ENCODE results near the gene AKR1C8. TPM values are rescaled to one million over a fixed set of nuclear protein-coding genes. Genes with fewer than 3 reads are reported as not detected.

The AKR1C8 gene
- total and polyA plus RNA-seq, 2 experiments from 2014 or later = not detected

- Histone ChIP-seq H3K79me2 (ENCODE audit: insufficient read depth) (no peaks in the 10 kb centered on the region), H3K27me3 (replicated peaks; ENCODE audit: insufficient read depth) (no peaks in the 10 kb centered on the region), H2AFZ (no peak overlapping the region), H3K27ac (no peak overlapping the region), H4K20me1 (ENCODE audit: insufficient read depth) (no peaks in the 10 kb centered on the region), H3K36me3 (ENCODE audit: low read depth) (peaks cover 4% of the 10 kb centered on the region; the same call in 1 of the 2 replicates), H3K4me2 (ENCODE audit: unreplicated experiment) (no peak overlapping the region), H3K9me2 (ENCODE audit: insufficient read depth) (no peaks in the 10 kb centered on the region), H3K9ac (no peak overlapping the region), H3K4me3 (no peak overlapping the region), H3K4me1 (ENCODE audit: insufficient read depth) (peaks cover 6% of the 10 kb centered on the region; the same call in 1 of the 2 replicates), H3K9me3 (ENCODE audit: low read depth) (no peaks in the 10 kb centered on the region), H3F3A (ENCODE audit: insufficient read depth) (no peaks in the 10 kb centered on the region)
- WGBS, 2 experiments (ENCODE audit: low coverage in 1 of 2, low lambda C conversion rate in 2 of 2, missing lambda C conversion rate in 2 of 2) = 45 to 51% methylated on average over 8 of the region's 8 CpGs
- TF ChIP-seq EZH2phosphoT487 (IDR thresholded peaks at IDR 0.05; ENCODE audit: insufficient read depth, low read depth) (no peak), EZH2 (IDR thresholded peaks at IDR 0.05; ENCODE audit: insufficient read depth, poor library complexity, severe bottlenecking) (no peak)
- DNase-seq = no peak
- in situ Hi-C loops (cut with MboI) = no loop called here
Observed at GRCh38 chr10:5107860-5108526, 77.0 kb downstream of the AKR1C8 start.

- in situ Hi-C loops (cut with MboI) = no loop called here
- no peaks in the 10 kb centered on the region for H3K9me2 ChIP-seq (ENCODE audit: insufficient read depth)
- no peak for DNase-seq
- peaks cover 6% of the 10 kb centered on the region; the same call in 1 of the 2 replicates for H3K4me1 ChIP-seq (ENCODE audit: insufficient read depth)
- no peaks in the 10 kb centered on the region for H3K9me3 ChIP-seq (ENCODE audit: low read depth)
- H3K27me3 ChIP-seq (replicated peaks; ENCODE audit: insufficient read depth) = no peaks in the 10 kb centered on the region
- no peaks in the 10 kb centered on the region for H4K20me1 ChIP-seq (ENCODE audit: insufficient read depth)
- H3K9ac ChIP-seq = no peak overlapping the region
- TF ChIP-seq EZH2 (IDR thresholded peaks at IDR 0.05; ENCODE audit: insufficient read depth, poor library complexity, severe bottlenecking) = no peak
- no peak overlapping the region for H3K4me2 ChIP-seq (ENCODE audit: unreplicated experiment)
- H3K27ac ChIP-seq = no peak overlapping the region
- no peak overlapping the region for H2AFZ ChIP-seq
- WGBS, 2 experiments (ENCODE audit: low coverage in 1 of 2, low lambda C conversion rate in 2 of 2, missing lambda C conversion rate in 2 of 2) = 100% methylated on average over 1 of the region's 1 CpG
- peaks cover 4% of the 10 kb centered on the region; the same call in 1 of the 2 replicates for H3K36me3 ChIP-seq (ENCODE audit: low read depth)
- no peaks in the 10 kb centered on the region for H3F3A ChIP-seq (ENCODE audit: insufficient read depth)
- H3K79me2 ChIP-seq (ENCODE audit: insufficient read depth) = no peaks in the 10 kb centered on the region
- H3K4me3 ChIP-seq = no peak overlapping the region
Observed at GRCh38 chr10:5106553-5106952, 78.4 kb downstream of the AKR1C8 start.

GRCh38 chr10:5105626-5106025 is 79.3 kb downstream of the AKR1C8 start:
- in situ Hi-C loops (cut with MboI) = no loop called here
- no peaks in the 10 kb centered on the region for H3F3A ChIP-seq (ENCODE audit: insufficient read depth)
- peaks cover 4% of the 10 kb centered on the region; the same call in 1 of the 2 replicates for H3K36me3 ChIP-seq (ENCODE audit: low read depth)
- no peak overlapping the region for H3K27ac ChIP-seq
- WGBS, 2 experiments (ENCODE audit: low coverage in 1 of 2, low lambda C conversion rate in 2 of 2, missing lambda C conversion rate in 2 of 2) = 87 to 100% methylated on average over 1 of the region's 1 CpG
- no peaks in the 10 kb centered on the region for H3K27me3 ChIP-seq (replicated peaks; ENCODE audit: insufficient read depth)
- H3K9me3 ChIP-seq (ENCODE audit: low read depth) = no peaks in the 10 kb centered on the region
- H4K20me1 ChIP-seq (ENCODE audit: insufficient read depth) = no peaks in the 10 kb centered on the region
- no peak overlapping the region for H3K4me2 ChIP-seq (ENCODE audit: unreplicated experiment)
- TF ChIP-seq EZH2 (IDR thresholded peaks at IDR 0.05; ENCODE audit: insufficient read depth, poor library complexity, severe bottlenecking) (no peak), EZH2phosphoT487 (IDR thresholded peaks at IDR 0.05; ENCODE audit: insufficient read depth, low read depth) (no peak)
- H3K79me2 ChIP-seq (ENCODE audit: insufficient read depth) = no peaks in the 10 kb centered on the region
- H3K4me1 ChIP-seq (ENCODE audit: insufficient read depth) = peaks cover 6% of the 10 kb centered on the region; the same call in 1 of the 2 replicates
- H3K9me2 ChIP-seq (ENCODE audit: insufficient read depth) = no peaks in the 10 kb centered on the region
- H2AFZ ChIP-seq = no peak overlapping the region
- DNase-seq = peak; percentile 25
- H3K9ac ChIP-seq = no peak overlapping the region
- no peak overlapping the region for H3K4me3 ChIP-seq

Other genes starting within 250 kb of the AKR1C8 start
- gene AKR1C1, start 221.7 kb downstream of the AKR1C8 start, total RNA-seq (2014; rRNA removed; shearing (Covaris generic)) = 23.8 and 39.4 TPM in 2 replicates
- 43.9 and 44.5 TPM in 2 replicates for gene AKR1C1, start 221.7 kb downstream of the AKR1C8 start, polyA plus RNA-seq (2016; fragmentation: Nextera tagmentation; extraction: Ambion mirVana)
- gene AKR1C2, start 181.3 kb downstream of the AKR1C8 start, total RNA-seq (2014; rRNA removed; shearing (Covaris generic)) = 9.6 and 13.7 TPM in 2 replicates
- 19.8 and 20.9 TPM in 2 replicates for gene AKR1C2, start 181.3 kb downstream of the AKR1C8 start, polyA plus RNA-seq (2016; fragmentation: Nextera tagmentation; extraction: Ambion mirVana)
- gene AKR1C3, start 90.7 kb downstream of the AKR1C8 start, total RNA-seq (2014; rRNA removed; shearing (Covaris generic)) = 23.2 and 36.2 TPM in 2 replicates
- gene AKR1C3, start 90.7 kb downstream of the AKR1C8 start, polyA plus RNA-seq (2016; fragmentation: Nextera tagmentation; extraction: Ambion mirVana) = 44.7 and 51.8 TPM in 2 replicates
- gene AKR1C4, start 11.7 kb upstream of the AKR1C8 start, total RNA-seq (2014; rRNA removed; shearing (Covaris generic)) = not detected in 2 replicates
- not detected in 2 replicates for gene AKR1C4, start 11.7 kb upstream of the AKR1C8 start, polyA plus RNA-seq (2016; fragmentation: Nextera tagmentation; extraction: Ambion mirVana)
- gene UCN3, start 179.8 kb upstream of the AKR1C8 start, total RNA-seq (2014; rRNA removed; shearing (Covaris generic)) = not detected in 2 replicates
- gene UCN3, start 179.8 kb upstream of the AKR1C8 start, polyA plus RNA-seq (2016; fragmentation: Nextera tagmentation; extraction: Ambion mirVana) = not detected in 2 replicates
- gene TUBAL3, start 219.7 kb upstream of the AKR1C8 start, total RNA-seq (2014; rRNA removed; shearing (Covaris generic)) = not detected in 2 replicates
- not detected in 2 replicates for gene TUBAL3, start 219.7 kb upstream of the AKR1C8 start, polyA plus RNA-seq (2016; fragmentation: Nextera tagmentation; extraction: Ambion mirVana)
- 40.2 and 42.9 TPM in 2 replicates for gene NET1, start 227.4 kb upstream of the AKR1C8 start, total RNA-seq (2014; rRNA removed; shearing (Covaris generic))
- gene NET1, start 227.4 kb upstream of the AKR1C8 start, polyA plus RNA-seq (2016; fragmentation: Nextera tagmentation; extraction: Ambion mirVana) = 36.5 and 36.7 TPM in 2 replicates

Measured in GM23248 (cell line).